Measurements from ENCODE around the gene SLC27A6.

GRCh38 chr5:129078660-129079059, 113.4 kb downstream of the SLC27A6 start:
- TF ChIP-seq TEAD4 (IDR thresholded peaks at IDR 0.05) (no peak), ZBTB7A (IDR thresholded peaks at IDR 0.05; ENCODE audit: low read depth) (no peak), EP300 (IDR thresholded peaks at IDR 0.05; ENCODE audit: borderline replicate concordance) (no peak), TAF1 (IDR thresholded peaks at IDR 0.05; ENCODE audit: low read depth) (no peak), EGR1 (IDR thresholded peaks at IDR 0.05) (no peak)
- TF ChIP-seq, protein P1, sequence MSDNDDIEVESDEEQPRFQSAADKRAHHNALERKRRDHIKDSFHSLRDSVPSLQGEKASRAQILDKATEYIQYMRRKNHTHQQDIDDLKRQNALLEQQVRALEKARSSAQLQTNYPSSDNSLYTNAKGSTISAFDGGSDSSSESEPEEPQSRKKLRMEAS (IDR thresholded peaks at IDR 0.05): no peak
